NT2/D1 (cell line): ENCODE measurements around the gene MED12.

Experiments
- DNase-seq: peaks from one replicate; pipeline ENCODE4 v3.0.0-alpha.2; 2011; ENCODE audit warnings: low read depth, low spot score
- H3K27me3 ChIP-seq: 2 replicates; pipeline ENCODE4 v1.6.0; 2011; ENCODE audit warnings: mild to moderate bottlenecking; ENCODE audit not compliant: insufficient read length, insufficient read depth
- H3K36me3 ChIP-seq: 2 replicates; pipeline ENCODE4 v1.6.1; 2011; ENCODE audit warnings: mild to moderate bottlenecking, low read length, mixed read lengths; ENCODE audit not compliant: insufficient read depth, insufficient read length
- H3K4me1 ChIP-seq: 2 replicates; pipeline ENCODE4 v1.5.1; 2011; ENCODE audit not compliant: insufficient read depth, insufficient read length
- H3K4me3 ChIP-seq: 2 replicates; pipeline ENCODE4 v1.5.1; 2011; ENCODE audit warnings: low read depth; ENCODE audit not compliant: insufficient read length
- H3K9ac ChIP-seq: 2 replicates; pipeline ENCODE4 v1.6.0; 2011; ENCODE audit warnings: low read depth; ENCODE audit not compliant: insufficient read length
- H3K9me3 ChIP-seq: 2 replicates; pipeline ENCODE4 v1.5.1; 2011; ENCODE audit warnings: mild to moderate bottlenecking, low read length; ENCODE audit not compliant: insufficient read depth
- SUZ12 ChIP-seq: IDR thresholded peaks from 2 replicates; pipeline ENCODE4 v1.6.1; 2011; ENCODE audit not compliant: insufficient read length, insufficient read depth; ENCODE audit errors: extremely low read depth
- YY1 ChIP-seq: IDR thresholded peaks from 2 replicates; pipeline ENCODE4 v1.6.1; 2011; ENCODE audit not compliant: insufficient read length, insufficient read depth
- ZNF274 ChIP-seq: IDR thresholded peaks from 2 replicates; pipeline ENCODE4 v1.6.1; 2011; ENCODE audit warnings: mild to moderate bottlenecking, low read depth, low read length

MED12 gene

DNA sequence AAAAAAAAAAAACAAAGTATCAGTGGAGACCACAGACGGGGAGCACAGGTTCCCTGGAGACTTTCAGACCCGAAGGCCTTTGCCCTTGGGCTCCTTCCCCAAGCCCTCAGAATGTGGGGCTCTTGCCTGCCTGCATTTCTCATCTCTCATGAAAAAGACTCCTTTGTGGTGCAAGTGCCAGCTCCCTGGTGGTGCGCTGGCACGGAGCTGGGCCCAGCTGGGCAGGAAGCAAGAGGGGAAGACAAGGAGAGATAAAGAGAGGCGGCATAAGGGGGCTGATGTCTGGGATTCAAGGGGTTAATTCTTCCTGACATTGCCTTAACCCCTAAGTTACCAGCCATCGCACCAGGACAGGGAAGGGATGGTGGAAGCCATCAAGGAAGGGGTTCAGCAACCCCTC is 48.1 kb downstream of the MED12 start:
- H3K9me3 ChIP-seq = no peaks in the 10 kb centered on the region
- no peaks in the 10 kb centered on the region for H3K27me3 ChIP-seq
- no peak for DNase-seq
- no peak for TF ChIP-seq ZNF274
- no peak for TF ChIP-seq YY1
- TF ChIP-seq SUZ12 = no peak
- H3K4me3 ChIP-seq = no peak overlapping the region
- H3K9ac ChIP-seq = no peak overlapping the region
- peaks cover 3% of the 10 kb centered on the region for H3K4me1 ChIP-seq
- no peaks in the 10 kb centered on the region for H3K36me3 ChIP-seq

DNA sequence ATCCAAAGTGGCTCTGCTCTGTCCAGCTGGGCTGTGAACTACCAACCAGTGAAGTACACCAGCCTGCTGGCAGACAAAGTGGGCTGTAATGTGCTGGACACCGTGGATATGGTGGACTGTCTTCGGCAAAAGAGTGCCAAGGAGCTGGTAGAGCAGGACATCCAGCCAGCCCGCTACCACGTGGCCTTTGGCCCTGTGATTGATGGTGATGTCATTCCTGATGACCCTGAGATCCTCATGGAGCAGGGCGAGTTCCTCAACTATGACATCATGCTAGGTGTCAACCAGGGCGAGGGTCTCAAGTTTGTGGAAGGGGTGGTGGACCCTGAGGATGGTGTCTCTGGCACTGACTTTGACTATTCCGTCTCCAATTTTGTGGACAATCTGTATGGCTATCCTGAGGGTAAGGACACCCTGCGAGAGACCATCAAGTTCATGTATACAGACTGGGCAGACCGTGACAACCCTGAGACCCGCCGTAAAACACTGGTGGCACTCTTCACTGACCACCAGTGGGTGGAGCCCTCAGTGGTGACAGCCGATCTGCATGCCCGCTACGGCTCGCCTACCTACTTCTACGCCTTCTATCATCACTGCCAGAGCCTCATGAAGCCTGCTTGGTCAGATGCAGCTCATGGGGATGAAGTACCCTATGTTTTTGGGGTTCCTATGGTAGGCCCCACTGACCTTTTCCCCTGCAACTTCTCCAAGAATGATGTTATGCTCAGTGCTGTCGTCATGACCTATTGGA is 48.8 kb downstream of the MED12 start:
- no peaks in the 10 kb centered on the region for H3K36me3 ChIP-seq
- TF ChIP-seq YY1 = no peak
- no peak for TF ChIP-seq SUZ12
- no peak for TF ChIP-seq ZNF274
- no peaks in the 10 kb centered on the region for H3K27me3 ChIP-seq
- no peaks in the 10 kb centered on the region for H3K9me3 ChIP-seq
- H3K9ac ChIP-seq = no peak overlapping the region
- no peak overlapping the region for H3K4me3 ChIP-seq
- peaks cover 3% of the 10 kb centered on the region for H3K4me1 ChIP-seq
- DNase-seq = no peak

DNA sequence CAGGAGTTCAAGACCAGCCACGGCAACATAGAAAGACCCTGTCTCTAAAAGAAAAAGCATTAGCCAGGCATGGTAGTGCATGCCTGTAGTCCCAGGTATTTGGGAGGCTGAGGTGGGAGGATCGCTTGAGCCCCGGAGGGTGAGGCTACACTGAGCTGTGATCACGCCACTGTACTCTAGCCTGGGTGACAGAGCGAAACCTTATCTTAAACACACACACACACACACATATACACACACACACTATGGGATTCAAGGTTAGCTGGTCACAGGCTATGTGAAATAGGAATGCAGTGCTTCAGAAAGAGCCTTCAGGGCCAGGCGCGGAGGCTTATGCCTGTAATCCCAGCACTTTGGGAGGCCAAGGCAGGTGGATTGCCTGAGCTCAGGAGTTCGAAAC is 49.7 kb downstream of the MED12 start:
- TF ChIP-seq ZNF274 = no peak
- no peak for TF ChIP-seq SUZ12
- no peak for TF ChIP-seq YY1
- Histone ChIP-seq H3K36me3 (no peaks in the 10 kb centered on the region), H3K27me3 (no peaks in the 10 kb centered on the region), H3K4me1 (peaks cover 3% of the 10 kb centered on the region), H3K4me3 (no peak overlapping the region), H3K9me3 (no peaks in the 10 kb centered on the region), H3K9ac (no peak overlapping the region)
- DNase-seq = no peak

DNA sequence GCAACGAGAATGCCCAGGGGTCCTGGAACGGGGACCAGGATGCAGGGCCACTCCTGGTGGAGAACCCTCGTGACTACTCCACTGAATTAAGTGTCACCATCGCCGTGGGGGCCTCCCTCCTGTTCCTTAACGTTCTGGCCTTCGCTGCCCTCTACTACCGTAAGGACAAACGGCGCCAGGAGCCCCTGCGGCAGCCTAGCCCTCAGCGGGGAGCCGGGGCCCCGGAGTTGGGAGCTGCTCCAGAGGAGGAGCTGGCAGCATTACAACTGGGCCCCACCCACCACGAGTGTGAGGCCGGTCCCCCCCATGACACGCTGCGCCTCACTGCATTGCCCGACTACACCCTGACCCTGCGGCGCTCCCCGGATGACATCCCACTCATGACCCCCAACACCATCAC is 51.2 kb downstream of the MED12 start:
- DNase-seq = no peak
- no peaks in the 10 kb centered on the region for H3K9me3 ChIP-seq
- TF ChIP-seq SUZ12 = no peak
- no peak for TF ChIP-seq ZNF274
- TF ChIP-seq YY1 = no peak

DNA sequence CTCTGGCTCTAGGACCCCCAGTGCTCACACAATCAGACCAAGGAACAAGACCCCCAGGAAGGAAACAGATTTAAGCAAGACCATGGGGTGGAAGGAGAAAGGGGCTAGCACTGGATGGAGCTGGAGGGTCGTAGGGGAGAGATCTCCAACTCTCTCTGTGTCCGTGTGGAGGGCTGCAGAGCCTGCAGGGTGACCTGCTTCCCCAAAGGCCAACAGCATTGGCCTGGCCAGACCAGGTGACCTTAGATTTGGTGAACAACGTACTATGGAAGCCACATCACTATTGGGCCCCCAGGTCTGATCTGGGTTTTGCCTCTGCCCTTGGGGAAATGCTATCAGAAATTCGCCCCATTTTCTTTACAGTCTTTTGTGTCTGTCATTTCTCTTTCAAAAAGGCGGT is 52.3 kb downstream of the MED12 start:
- Histone ChIP-seq H3K27me3 (no peaks in the 10 kb centered on the region), H3K4me3 (no peak overlapping the region), H3K9ac (no peak overlapping the region), H3K4me1 (no peaks in the 10 kb centered on the region), H3K36me3 (no peaks in the 10 kb centered on the region), H3K9me3 (no peaks in the 10 kb centered on the region)
- no peak for DNase-seq
- no peak for TF ChIP-seq ZNF274
- no peak for TF ChIP-seq YY1
- TF ChIP-seq SUZ12 = no peak

More for the DNA sequence above, 51.2 kb downstream of the MED12 start:
- H3K27me3 ChIP-seq = no peaks in the 10 kb centered on the region
- H3K4me3 ChIP-seq = no peak overlapping the region
- peaks cover 3% of the 10 kb centered on the region for H3K4me1 ChIP-seq
- H3K9ac ChIP-seq = no peak overlapping the region
- no peaks in the 10 kb centered on the region for H3K36me3 ChIP-seq

DNA sequence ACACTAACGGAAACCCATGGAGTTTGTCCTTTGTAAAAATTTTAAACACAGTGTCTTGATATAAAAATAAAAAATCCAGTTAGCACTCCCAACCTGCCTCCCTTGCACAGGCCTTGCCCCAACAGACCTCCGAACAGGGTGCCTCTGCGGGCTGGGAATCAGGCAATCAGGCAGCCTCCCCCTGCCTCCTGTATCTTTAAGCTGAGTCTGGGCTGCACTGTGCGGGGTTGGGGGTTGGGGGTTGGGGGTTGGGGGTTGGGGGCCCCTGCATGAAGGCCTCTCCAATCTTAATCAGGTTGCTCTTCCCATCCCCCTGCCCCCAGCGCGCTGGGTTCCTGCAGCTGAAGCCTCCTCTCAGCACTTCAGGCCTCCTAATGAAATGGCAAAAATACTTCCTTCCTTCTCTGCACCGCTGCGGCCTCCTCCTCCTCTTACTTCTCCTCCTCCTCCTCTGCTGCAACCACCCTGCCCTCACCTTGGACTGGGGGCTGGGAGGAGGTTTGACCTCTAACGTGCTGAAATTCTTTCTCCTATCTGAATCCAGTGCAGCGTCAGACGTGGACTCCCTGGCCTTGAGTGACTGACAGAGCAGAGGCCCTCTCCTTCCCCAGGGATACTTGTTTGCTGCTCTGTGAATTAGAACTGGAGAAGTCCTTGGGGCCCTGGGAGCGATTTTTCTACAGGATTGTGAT is 52.9 kb downstream of the MED12 start:
- Histone ChIP-seq H3K4me1 (no peaks in the 10 kb centered on the region), H3K27me3 (no peaks in the 10 kb centered on the region), H3K4me3 (no peak overlapping the region), H3K36me3 (no peaks in the 10 kb centered on the region), H3K9ac (peak overlapping the region; percentile 71), H3K9me3 (no peaks in the 10 kb centered on the region)
- TF ChIP-seq YY1 (no peak), SUZ12 (no peak), ZNF274 (no peak)
- peak; percentile 50 for DNase-seq

DNA sequence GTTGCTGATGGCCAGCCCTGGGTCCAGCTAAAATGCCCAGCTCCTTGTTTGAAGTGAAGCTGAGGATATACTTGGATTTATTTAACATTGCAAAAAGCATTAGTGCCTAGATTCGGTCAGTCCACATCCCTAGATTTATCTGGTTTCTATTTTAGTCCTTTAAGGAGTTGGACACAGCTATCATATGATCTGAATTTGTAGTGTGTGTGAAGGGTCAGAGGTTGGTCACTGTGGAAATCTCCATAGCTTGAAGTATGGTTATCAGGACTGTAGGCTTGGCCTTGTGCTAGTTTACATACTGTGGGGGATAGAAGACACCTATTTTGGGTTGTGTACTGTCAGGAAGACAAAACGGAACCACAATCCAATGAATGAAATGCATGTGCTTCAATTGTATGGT is 55.0 kb downstream of the MED12 start:
- DNase-seq = no peak
- H3K4me1 ChIP-seq = no peaks in the 10 kb centered on the region
- H3K9me3 ChIP-seq = no peaks in the 10 kb centered on the region
- TF ChIP-seq YY1 (no peak), ZNF274 (no peak), SUZ12 (no peak)
- no peak overlapping the region for H3K9ac ChIP-seq
- no peak overlapping the region for H3K4me3 ChIP-seq
- no peaks in the 10 kb centered on the region for H3K27me3 ChIP-seq
- H3K36me3 ChIP-seq = no peaks in the 10 kb centered on the region
